GM12892 (cell line): ENCODE results near the gene FAH.

Experiments
- DNase-seq: peaks from one replicate; pipeline ENCODE4 v3.0.0; 2011; ENCODE audit not compliant: insufficient read length
- FAIRE-seq: peaks from 2 replicates; lab custom pipeline; 2011; peaks lifted over from hg19 to GRCh38; lab: Jason Lieb, UNC
- POLR2A ChIP-seq: IDR thresholded peaks from 2 replicates; pipeline ENCODE4 v1.6.1; 2011; ENCODE audit warnings: low read depth, low read length, control low read depth
- POLR2AphosphoS5 ChIP-seq: IDR thresholded peaks from 2 replicates; pipeline ENCODE4 v1.6.1; 2011; ENCODE audit warnings: low read depth, low read length, control low read depth
- TAF1 ChIP-seq: IDR thresholded peaks from 2 replicates; pipeline ENCODE4 v1.6.1; 2011; ENCODE audit warnings: low read depth, mild to moderate bottlenecking, control low read depth, low read length, borderline replicate concordance

Gene FAH

DNA sequence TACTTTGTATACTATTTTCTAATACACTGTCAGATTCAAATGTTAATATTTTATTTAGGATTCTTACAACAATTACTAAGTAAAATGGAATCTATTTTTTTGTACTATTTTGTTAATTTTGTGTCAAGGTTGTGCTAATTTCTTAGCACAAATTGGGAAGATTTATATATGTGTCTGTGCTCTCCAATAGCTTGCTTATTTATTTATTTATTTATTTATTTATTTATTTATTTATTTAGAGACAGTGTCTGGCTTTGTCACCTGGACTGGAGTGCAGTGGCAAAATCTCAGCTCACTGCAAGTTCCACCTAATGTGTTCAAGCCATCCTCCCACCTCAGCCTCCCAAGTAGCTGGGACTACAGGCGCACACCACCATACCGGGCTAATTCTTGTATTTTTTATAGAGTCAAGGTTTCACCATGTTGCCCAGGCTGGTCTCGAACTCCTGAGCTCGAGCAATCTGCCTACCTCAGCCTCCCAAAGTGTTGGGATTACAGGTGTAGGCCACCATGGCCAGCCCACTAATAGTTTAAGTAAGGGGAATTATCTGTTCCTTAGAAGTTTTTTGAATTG lies 64.6 kb downstream of the FAH start:
- DNase-seq = no peak
- FAIRE-seq = no peak
- TF ChIP-seq POLR2A (no peak), TAF1 (no peak), POLR2AphosphoS5 (no peak)

DNA sequence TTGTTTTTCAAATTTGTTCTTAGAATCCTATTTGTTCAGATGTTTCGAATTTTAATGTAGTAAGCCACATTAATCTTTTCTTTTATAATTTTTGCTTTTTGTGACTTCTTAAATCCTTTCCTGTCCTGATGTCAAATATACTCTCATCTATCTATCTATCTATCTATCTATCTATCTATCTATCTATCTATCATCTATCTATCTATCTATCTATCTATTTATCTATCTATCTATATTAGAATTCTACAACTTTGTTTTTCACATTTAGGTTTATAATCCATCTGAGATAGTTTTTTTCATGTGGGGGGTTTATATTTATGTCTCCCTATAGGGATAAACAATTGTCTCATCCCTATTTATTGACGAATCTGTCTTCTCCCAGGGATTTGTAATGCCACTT lies 67.2 kb downstream of the FAH start:
- DNase-seq (no peak), FAIRE-seq (no peak)
- TF ChIP-seq POLR2A (no peak), POLR2AphosphoS5 (no peak)

DNA sequence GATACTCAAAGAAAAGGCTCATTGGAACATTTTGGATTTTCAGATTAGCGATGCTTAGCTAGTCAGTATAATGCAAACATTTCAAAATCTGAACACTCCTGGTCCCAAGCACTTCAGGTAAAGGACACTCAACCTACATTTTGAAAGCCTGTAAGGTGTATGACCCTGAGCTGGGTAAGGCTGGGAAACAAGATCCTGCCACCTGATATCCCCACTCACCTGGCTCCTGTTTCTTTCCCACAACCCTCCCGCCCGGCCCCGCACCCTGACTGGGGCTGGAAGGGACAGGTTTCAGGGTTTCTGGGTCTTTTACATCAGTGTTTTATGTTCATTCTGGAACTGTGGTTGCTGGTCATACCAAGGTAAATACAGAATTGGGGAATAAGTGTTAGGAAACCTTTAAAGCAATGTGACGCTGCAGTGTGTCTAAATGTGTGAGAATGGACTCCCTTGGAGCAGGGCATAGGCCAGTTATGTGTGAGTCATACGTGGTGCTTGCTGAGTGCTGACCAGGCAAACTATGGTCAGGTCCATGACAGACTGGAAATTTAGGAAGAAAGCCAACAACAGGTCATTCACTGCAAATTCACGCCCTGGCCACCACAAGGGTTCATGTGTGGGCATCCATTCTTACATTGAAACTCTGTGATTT lies 76.3 kb downstream of the FAH start:
- TF ChIP-seq TAF1 (no peak), POLR2AphosphoS5 (no peak), POLR2A (no peak)
- no peak for FAIRE-seq
- no peak for DNase-seq

DNA sequence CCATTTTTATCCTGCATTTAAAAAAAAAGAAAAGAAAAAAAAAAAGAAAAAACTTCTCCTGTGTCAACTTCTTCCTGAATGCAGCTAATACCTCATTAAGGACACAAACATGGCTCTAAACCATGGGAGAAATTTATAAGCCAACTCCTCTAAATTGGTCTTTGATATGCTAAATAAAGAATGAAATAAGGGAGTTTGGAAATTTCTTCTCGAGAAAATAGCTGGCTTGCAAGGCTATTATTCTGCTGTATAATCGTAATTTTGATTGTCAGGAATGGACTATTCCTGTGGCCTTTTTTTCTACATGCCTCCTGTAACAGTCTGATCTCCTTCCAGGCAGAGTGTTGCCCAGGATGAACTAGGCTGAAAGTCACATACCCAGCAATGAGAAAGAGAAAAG lies 78.6 kb downstream of the FAH start:
- DNase-seq (no peak), FAIRE-seq (no peak)
- TF ChIP-seq POLR2A (no peak), POLR2AphosphoS5 (no peak), TAF1 (no peak)

DNA sequence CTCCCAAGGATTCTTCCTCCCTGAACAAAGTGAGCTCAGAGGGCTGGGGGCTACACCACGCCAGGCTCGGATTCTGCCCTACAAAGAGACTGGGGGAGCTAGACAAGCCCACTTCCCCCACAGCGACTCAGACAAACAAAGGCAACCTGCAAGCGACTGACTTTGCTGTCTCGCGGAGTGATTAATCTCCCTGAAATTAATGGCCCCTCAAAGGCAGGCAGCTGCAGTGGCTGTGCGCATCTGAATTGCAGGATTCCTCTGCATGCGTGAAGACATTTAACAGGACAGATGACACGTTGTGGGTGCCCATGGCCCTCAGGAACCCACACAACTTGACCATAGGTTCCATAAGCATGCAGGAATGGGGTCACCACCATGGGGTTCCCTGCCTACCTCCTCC lies 80.8 kb downstream of the FAH start:
- TF ChIP-seq TAF1 = no peak
- no peak for TF ChIP-seq POLR2AphosphoS5
- TF ChIP-seq POLR2A = no peak
- DNase-seq (no peak), FAIRE-seq (no peak)

DNA sequence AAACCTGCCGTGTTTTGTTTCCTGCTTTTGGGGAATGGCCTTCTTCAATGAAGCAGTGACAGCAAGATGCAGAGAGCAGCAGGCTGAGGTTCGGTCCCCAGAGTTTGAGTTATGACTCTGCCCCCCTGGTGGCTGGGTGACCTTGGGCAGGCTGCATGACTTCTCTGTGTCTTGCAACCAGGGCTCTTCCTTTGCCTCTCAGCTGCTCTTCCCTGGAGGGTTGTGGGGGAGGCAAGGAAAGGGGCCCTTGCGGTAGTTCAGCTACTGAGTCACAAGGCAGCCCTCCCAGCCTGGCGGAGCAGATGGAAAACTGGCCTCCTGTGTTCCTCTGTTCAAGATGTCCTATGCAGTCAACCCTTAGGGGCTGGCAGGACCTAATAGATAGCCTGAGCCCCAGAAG lies 82.1 kb downstream of the FAH start:
- TF ChIP-seq POLR2AphosphoS5 = no peak
- peak; percentile 33 for DNase-seq
- peak; percentile 38 for FAIRE-seq
